Measurements from ENCODE around the gene KRT33A.
A peak's percentile ranks its signal among the peaks of the same experiment; 100 is the strongest.

DNA sequence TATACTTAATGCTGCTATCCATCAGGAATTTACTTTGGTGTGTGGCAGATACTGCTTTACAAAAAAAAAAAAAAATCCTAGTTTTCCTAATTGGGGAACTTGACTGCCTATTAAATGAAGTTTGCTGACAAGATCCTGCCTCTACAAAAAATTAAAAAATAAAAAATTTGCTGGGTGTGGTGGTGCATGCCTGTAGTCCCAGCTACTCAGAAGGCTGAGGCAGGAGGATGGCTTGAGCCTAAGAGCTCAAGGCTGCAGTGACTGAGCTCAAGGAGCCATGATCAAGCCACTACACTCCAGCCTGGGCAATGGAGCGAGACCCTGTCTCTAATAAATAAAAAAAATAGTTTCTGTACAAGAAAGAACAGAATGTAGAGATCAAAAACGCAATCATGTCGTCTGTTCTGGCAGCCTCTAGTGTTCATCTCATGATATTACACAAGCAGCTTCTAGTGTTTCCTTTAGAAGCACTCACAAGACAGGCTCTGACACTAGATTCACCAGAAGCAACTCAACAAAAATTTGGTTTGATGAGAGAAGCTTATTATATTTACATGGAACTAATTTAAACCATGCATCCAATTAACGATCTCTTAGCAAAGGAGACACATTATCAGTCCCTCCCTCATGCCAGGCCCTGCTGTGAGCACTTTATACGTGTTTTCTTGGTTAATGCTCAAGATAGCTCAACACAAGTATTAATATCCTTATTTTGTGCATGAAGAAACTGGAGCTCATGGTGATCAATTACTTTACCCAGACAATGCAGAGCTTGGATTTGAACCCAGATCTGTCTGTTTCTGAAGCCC, 28.3 kb downstream of the KRT33A start:
- TF ChIP-seq SP1 (IDR thresholded peaks at IDR 0.05) (no peak), TAF1 (conservative IDR thresholded peaks at IDR 0.05) (no peak), RXRA (IDR thresholded peaks at IDR 0.05) (no peak), YY1 (IDR thresholded peaks at IDR 0.05) (no peak), JUND (IDR thresholded peaks at IDR 0.05) (no peak), EGR1 (IDR thresholded peaks at IDR 0.05; ENCODE audit: low read depth in 2 of 2) (no peak), FOXA1 (IDR thresholded peaks at IDR 0.05) (no peak)
- TF ChIP-seq, protein P1, sequence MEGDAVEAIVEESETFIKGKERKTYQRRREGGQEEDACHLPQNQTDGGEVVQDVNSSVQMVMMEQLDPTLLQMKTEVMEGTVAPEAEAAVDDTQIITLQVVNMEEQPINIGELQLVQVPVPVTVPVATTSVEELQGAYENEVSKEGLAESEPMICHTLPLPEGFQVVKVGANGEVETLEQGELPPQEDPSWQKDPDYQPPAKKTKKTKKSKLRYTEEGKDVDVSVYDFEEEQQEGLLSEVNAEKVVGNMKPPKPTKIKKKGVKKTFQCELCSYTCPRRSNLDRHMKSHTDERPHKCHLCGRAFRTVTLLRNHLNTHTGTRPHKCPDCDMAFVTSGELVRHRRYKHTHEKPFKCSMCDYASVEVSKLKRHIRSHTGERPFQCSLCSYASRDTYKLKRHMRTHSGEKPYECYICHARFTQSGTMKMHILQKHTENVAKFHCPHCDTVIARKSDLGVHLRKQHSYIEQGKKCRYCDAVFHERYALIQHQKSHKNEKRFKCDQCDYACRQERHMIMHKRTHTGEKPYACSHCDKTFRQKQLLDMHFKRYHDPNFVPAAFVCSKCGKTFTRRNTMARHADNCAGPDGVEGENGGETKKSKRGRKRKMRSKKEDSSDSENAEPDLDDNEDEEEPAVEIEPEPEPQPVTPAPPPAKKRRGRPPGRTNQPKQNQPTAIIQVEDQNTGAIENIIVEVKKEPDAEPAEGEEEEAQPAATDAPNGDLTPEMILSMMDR (IDR thresholded peaks at IDR 0.05; ENCODE audit: low read depth, low read length, missing input control): peak; percentile 71
- TF ChIP-seq, protein P2, sequence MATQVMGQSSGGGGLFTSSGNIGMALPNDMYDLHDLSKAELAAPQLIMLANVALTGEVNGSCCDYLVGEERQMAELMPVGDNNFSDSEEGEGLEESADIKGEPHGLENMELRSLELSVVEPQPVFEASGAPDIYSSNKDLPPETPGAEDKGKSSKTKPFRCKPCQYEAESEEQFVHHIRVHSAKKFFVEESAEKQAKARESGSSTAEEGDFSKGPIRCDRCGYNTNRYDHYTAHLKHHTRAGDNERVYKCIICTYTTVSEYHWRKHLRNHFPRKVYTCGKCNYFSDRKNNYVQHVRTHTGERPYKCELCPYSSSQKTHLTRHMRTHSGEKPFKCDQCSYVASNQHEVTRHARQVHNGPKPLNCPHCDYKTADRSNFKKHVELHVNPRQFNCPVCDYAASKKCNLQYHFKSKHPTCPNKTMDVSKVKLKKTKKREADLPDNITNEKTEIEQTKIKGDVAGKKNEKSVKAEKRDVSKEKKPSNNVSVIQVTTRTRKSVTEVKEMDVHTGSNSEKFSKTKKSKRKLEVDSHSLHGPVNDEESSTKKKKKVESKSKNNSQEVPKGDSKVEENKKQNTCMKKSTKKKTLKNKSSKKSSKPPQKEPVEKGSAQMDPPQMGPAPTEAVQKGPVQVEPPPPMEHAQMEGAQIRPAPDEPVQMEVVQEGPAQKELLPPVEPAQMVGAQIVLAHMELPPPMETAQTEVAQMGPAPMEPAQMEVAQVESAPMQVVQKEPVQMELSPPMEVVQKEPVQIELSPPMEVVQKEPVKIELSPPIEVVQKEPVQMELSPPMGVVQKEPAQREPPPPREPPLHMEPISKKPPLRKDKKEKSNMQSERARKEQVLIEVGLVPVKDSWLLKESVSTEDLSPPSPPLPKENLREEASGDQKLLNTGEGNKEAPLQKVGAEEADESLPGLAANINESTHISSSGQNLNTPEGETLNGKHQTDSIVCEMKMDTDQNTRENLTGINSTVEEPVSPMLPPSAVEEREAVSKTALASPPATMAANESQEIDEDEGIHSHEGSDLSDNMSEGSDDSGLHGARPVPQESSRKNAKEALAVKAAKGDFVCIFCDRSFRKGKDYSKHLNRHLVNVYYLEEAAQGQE (IDR thresholded peaks at IDR 0.05): no peak
- TF ChIP-seq, protein P3, sequence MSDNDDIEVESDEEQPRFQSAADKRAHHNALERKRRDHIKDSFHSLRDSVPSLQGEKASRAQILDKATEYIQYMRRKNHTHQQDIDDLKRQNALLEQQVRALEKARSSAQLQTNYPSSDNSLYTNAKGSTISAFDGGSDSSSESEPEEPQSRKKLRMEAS (IDR thresholded peaks at IDR 0.05): no peak
- TF ChIP-seq, protein P4, sequence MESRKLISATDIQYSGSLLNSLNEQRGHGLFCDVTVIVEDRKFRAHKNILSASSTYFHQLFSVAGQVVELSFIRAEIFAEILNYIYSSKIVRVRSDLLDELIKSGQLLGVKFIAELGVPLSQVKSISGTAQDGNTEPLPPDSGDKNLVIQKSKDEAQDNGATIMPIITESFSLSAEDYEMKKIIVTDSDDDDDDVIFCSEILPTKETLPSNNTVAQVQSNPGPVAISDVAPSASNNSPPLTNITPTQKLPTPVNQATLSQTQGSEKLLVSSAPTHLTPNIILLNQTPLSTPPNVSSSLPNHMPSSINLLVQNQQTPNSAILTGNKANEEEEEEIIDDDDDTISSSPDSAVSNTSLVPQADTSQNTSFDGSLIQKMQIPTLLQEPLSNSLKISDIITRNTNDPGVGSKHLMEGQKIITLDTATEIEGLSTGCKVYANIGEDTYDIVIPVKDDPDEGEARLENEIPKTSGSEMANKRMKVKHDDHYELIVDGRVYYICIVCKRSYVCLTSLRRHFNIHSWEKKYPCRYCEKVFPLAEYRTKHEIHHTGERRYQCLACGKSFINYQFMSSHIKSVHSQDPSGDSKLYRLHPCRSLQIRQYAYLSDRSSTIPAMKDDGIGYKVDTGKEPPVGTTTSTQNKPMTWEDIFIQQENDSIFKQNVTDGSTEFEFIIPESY (IDR thresholded peaks at IDR 0.05): no peak
